H1 (cell line): ENCODE measurements around the gene MMP7. TPM values are rescaled to one million over a fixed set of nuclear protein-coding genes. Genes with fewer than 3 reads are reported as not detected.

ENCODE experiments used
- CTCF ChIA-PET: fragments of 300-600 bp; sonication (Branson Sonifier 250); formaldehyde crosslinking; loops from one replicate; lab custom pipeline; 2021; ENCODE audit not compliant: partially characterized antibody; lab: Charles Lee
- POLR2A ChIA-PET: fragments of 300-600 bp; sonication (Branson Sonifier 250); formaldehyde crosslinking; loops from one replicate; lab custom pipeline; 2021; ENCODE audit warnings: inconsistent platforms; ENCODE audit not compliant: partially characterized antibody; lab: Charles Lee
- DNase-seq, 2 experiments: peaks; one replicate each; pipeline versions ENCODE4 v3.0.0 to v3.0.0-alpha.2; 2010 to 2022; ENCODE audit warnings: low spot score in 2 of 2, low read depth in 1 of 2, mixed read lengths in 1 of 2
- FAIRE-seq: peaks from 2 replicates; lab custom pipeline; 2011; peaks lifted over from hg19 to GRCh38; lab: Jason Lieb, UNC
- H2AFZ ChIP-seq: 2 replicates; pipeline ENCODE4 v1.8.1; 2012; ENCODE audit warnings: low read length, inconsistent platforms
- H2AK5ac ChIP-seq: 2 replicates; pipeline ENCODE4 v1.6.1; 2013; ENCODE audit warnings: low read depth, low read length
- H2BK120ac ChIP-seq: replicated peaks from 2 replicates; pipeline ENCODE3; 2013; ENCODE audit warnings: low read depth, low read length, inconsistent platforms
- H2BK12ac ChIP-seq: 2 replicates; pipeline ENCODE4 v1.6.1; 2013; ENCODE audit warnings: low read depth, low read length
- H2BK15ac ChIP-seq: 2 replicates; pipeline ENCODE4 v1.6.1; 2013; ENCODE audit warnings: low read length
- H2BK20ac ChIP-seq: 2 replicates; pipeline ENCODE4 v1.6.1; 2013; ENCODE audit warnings: low read length
- H2BK5ac ChIP-seq: 2 replicates; pipeline ENCODE4 v1.6.1; 2013; ENCODE audit warnings: low read depth, low read length
- H3K14ac ChIP-seq: 2 replicates; pipeline ENCODE4 v1.6.1; 2013; ENCODE audit warnings: inconsistent platforms; ENCODE audit not compliant: insufficient read length
- H3K18ac ChIP-seq: 2 replicates; pipeline ENCODE4 v1.6.1; 2013; ENCODE audit warnings: low read length; ENCODE audit errors: extremely low read depth
- H3K23ac ChIP-seq: 2 replicates; pipeline ENCODE4 v1.6.1; 2013; ENCODE audit warnings: inconsistent platforms; ENCODE audit not compliant: insufficient read length
- H3K23me2 ChIP-seq: 2 replicates; pipeline ENCODE4 v1.6.1; 2013; ENCODE audit warnings: low read depth, low read length
- H3K27ac ChIP-seq: 2 replicates; pipeline ENCODE4 v1.6.1; 2011; ENCODE audit warnings: low read depth, low read length, inconsistent platforms
- H3K27me3 ChIP-seq, 4 experiments: replicated peaks in 1 of 4; 1 replicate in 1 of 4; 2 replicates in 3 of 4; pipeline versions ENCODE4 v1.6.1 to v1.8.1; 2011 to 2013; ENCODE audit warnings: low read length in 3 of 4, mild to moderate bottlenecking in 3 of 4, inconsistent platforms in 2 of 4, mixed read lengths in 2 of 4, moderate library complexity in 1 of 4; ENCODE audit not compliant: control insufficient read depth in 3 of 4, insufficient read depth in 3 of 4; ENCODE audit errors: extremely low read depth in 1 of 4
- H3K36me3 ChIP-seq, 4 experiments: 2 replicates each; pipeline versions ENCODE4 v1.6.1 to v1.8.1; 2011 to 2013; ENCODE audit warnings: mild to moderate bottlenecking in 4 of 4, low read length in 3 of 4, moderate library complexity in 2 of 4, control low read depth in 1 of 4, inconsistent platforms in 1 of 4; ENCODE audit not compliant: insufficient read depth in 4 of 4, control insufficient read depth in 2 of 4
- H3K4ac ChIP-seq: replicated peaks from 2 replicates; pipeline ENCODE3; 2013; ENCODE audit warnings: low read length, low read depth, mixed read lengths, inconsistent platforms; ENCODE audit not compliant: insufficient read length
- H3K4me1 ChIP-seq, 4 experiments: replicated peaks in 1 of 4; 1 replicate in 1 of 4; 2 replicates in 3 of 4; pipeline versions ENCODE4 v1.6.1 to v1.8.1; 2011 to 2013; ENCODE audit warnings: low read length in 3 of 4, inconsistent platforms in 2 of 4, mixed read lengths in 1 of 4; ENCODE audit not compliant: insufficient read depth in 4 of 4, control insufficient read depth in 3 of 4
- H3K4me2 ChIP-seq, 2 experiments: 2 replicates each; pipeline versions ENCODE4 v1.6.1 to v1.8.1; 2011 to 2013; ENCODE audit warnings: low read depth in 2 of 2, low read length in 2 of 2, control low read depth in 1 of 2, inconsistent platforms in 1 of 2, mild to moderate bottlenecking in 1 of 2; ENCODE audit not compliant: insufficient read depth in 1 of 2
- H3K4me3 ChIP-seq, 4 experiments: fragments of 200-600, 300-600 bp in 1 of 4; sonication (generic), shearing (Covaris generic), sonication (Bioruptor Twin) in 1 of 4; 2 replicates each; pipeline versions ENCODE4 v1.5.1 to v1.8.1; 2011 to 2016; ENCODE audit warnings: low read length in 4 of 4, low read depth in 3 of 4, control low read depth in 2 of 4, inconsistent platforms in 2 of 4, mild to moderate bottlenecking in 2 of 4, mixed read lengths in 1 of 4, moderate library complexity in 1 of 4; ENCODE audit not compliant: insufficient read depth in 2 of 4; ENCODE audit errors: extremely low read depth in 1 of 4
- H3K56ac ChIP-seq: replicated peaks from 2 replicates; pipeline ENCODE3; 2013; ENCODE audit warnings: low read depth, mild to moderate bottlenecking, mixed read lengths, low read length, inconsistent platforms; ENCODE audit not compliant: insufficient read length
- H3K79me1 ChIP-seq: 2 replicates; pipeline ENCODE4 v1.6.1; 2013; ENCODE audit warnings: low read depth, low read length, control low read depth
- H3K79me2 ChIP-seq, 2 experiments: 2 replicates each; pipeline versions ENCODE4 v1.6.1 to v1.8.1; 2012 to 2013; ENCODE audit warnings: low read length in 2 of 2, mild to moderate bottlenecking in 2 of 2, inconsistent platforms in 1 of 2; ENCODE audit not compliant: insufficient read depth in 2 of 2, control insufficient read depth in 1 of 2
- H3K9ac ChIP-seq, 4 experiments: replicated peaks in 1 of 4; 1 replicate in 1 of 4; 2 replicates in 3 of 4; pipeline versions ENCODE4 v1.6.1 to v1.8.1; 2011 to 2013; ENCODE audit warnings: low read depth in 3 of 4, low read length in 3 of 4, control low read depth in 2 of 4, mild to moderate bottlenecking in 2 of 4, moderate library complexity in 2 of 4, inconsistent platforms in 1 of 4; ENCODE audit errors: extremely low read depth in 1 of 4
- H3K9me3 ChIP-seq, 2 experiments: 2 replicates each; pipeline versions ENCODE4 v1.6.1 to v1.8.1; 2012 to 2013; ENCODE audit warnings: mild to moderate bottlenecking in 2 of 2, moderate library complexity in 2 of 2, control low read depth in 1 of 2, inconsistent platforms in 1 of 2, low read depth in 1 of 2, low read length in 1 of 2, mixed read lengths in 1 of 2; ENCODE audit not compliant: insufficient read depth in 2 of 2
- H4K20me1 ChIP-seq, 2 experiments: replicated peaks in 1 of 2; 2 replicates each; pipeline versions ENCODE3 to v1.8.1; 2011 to 2013; ENCODE audit warnings: inconsistent platforms in 2 of 2, low read length in 2 of 2, mild to moderate bottlenecking in 1 of 2; ENCODE audit not compliant: insufficient read depth in 2 of 2, control insufficient read depth in 1 of 2
- H4K5ac ChIP-seq: 2 replicates; pipeline ENCODE4 v1.6.1; 2013; ENCODE audit warnings: low read length, low read depth, mixed read lengths, inconsistent platforms; ENCODE audit not compliant: insufficient read length
- H4K8ac ChIP-seq: 2 replicates; pipeline ENCODE4 v1.8.0; 2013; ENCODE audit warnings: mild to moderate bottlenecking, moderate library complexity, low read length, inconsistent platforms; ENCODE audit not compliant: insufficient read depth; ENCODE audit errors: extremely low read depth
- H4K91ac ChIP-seq: replicated peaks from 2 replicates; pipeline ENCODE3; 2013; ENCODE audit warnings: low read length, mixed read lengths, inconsistent platforms; ENCODE audit not compliant: insufficient read length
- EGR1 ChIP-seq: IDR thresholded peaks from 2 replicates; pipeline ENCODE4 v1.6.1; 2011; ENCODE audit warnings: low read depth, low read length, borderline replicate concordance
- SAP30 ChIP-seq: fragments of 300-600 bp; sonication (generic); IDR thresholded peaks from 2 replicates; pipeline ENCODE4 v1.7.1; 2012; ENCODE audit warnings: low read length, moderate library complexity, mild to moderate bottlenecking, inconsistent platforms; ENCODE audit not compliant: insufficient read depth, insufficient replicate concordance
- SIX5 ChIP-seq: IDR thresholded peaks from 2 replicates; pipeline ENCODE4 v1.6.1; 2011; ENCODE audit warnings: mild to moderate bottlenecking, low read depth, low read length
- YY1 ChIP-seq: IDR thresholded peaks from 2 replicates; pipeline ENCODE4 v1.6.1; 2011; ENCODE audit warnings: low read depth, mild to moderate bottlenecking, low read length
- WGBS, 2 experiments: shearing (Covaris generic) in 1 of 2; methylation state at CpG; one replicate each; pipeline versions ENCODE4 v1.1.6 to v1.1.7; 2013 to 2015; ENCODE audit warnings: low lambda C conversion rate in 2 of 2, mixed read lengths in 2 of 2, inconsistent platforms in 1 of 2, low coverage in 1 of 2, missing lambda C conversion rate in 1 of 2; ENCODE audit not compliant: insufficient replicate concordance in 2 of 2, insufficient coverage in 1 of 2, insufficient read length in 1 of 2; ENCODE audit errors: extremely low coverage in 1 of 2, missing lambda C conversion rate in 1 of 2; 5-methylcytosine and 5-hydroxymethylcytosine counted together
- polyA plus RNA-seq, 7 experiments: library from polyadenylated mRNA; depleted of rRNA in 3 of 7; stranded (reverse) in 5 of 7; unstranded in 2 of 7; fragments of >200 nt in 5 of 7; fragments of 200-250 nt in 2 of 7; gene quantifications; 1 replicate in 5 of 7; 2 replicates in 1 of 7; 4 replicates in 1 of 7; pipeline versions ENCODE4 v1.2.1 to v1.2.3, GENCODE V29; 2011 to 2013; ENCODE audit warnings: missing spikeins in 2 of 7, mixed read lengths in 2 of 7
- total RNA-seq: library from RNA; stranded (reverse); fragmentation: NEBNext Ultra II Directional; extraction: Animal tissue kit (Norgen Biotek cat#: 25700); gene quantifications from 2 replicates; pipeline ENCODE4 v1.2.1, GENCODE V29; 2021

MMP7 gene
- total and polyA plus RNA-seq, 2 of the 8 experiments (the other 6 are each of a cell fraction or from before 2014, with no cell fraction given), result not detected

DNA sequence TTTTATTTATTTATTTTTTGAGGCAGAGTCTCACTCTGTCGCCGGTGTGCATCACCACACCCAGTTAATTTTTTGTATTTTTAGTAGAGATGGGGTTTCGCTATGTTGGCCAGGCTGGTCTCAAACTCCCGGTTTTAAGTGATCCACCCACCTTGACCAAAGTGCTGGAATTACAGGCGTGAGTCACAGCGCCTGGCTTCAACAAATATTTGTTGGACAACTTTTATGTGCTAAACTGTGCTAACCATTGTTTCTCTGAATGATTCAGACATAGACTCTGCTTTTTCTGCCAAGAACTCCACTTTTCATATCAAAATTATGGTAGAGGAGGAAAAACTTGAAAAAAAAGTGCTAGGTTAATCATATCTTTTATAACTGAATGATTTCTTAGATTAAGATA is 36.3 kb downstream of the MMP7 start:
- Histone ChIP-seq H2AFZ (no peak overlapping the region), H3K4me1 (peaks cover 0 to 6% (median 2%) of the 10 kb centered on the region in 4 experiments; a peak in 2 of 7 replicates), H3K4ac (no peak overlapping the region), H3K79me2 (no peaks in the 10 kb centered on the region), H3K14ac (no peak overlapping the region), H3K4me3 (no peak overlapping the region), H3K23me2 (no peaks in the 10 kb centered on the region), H3K36me3 (no peaks in the 10 kb centered on the region), H4K91ac (no peak overlapping the region), H4K20me1 (no peaks in the 10 kb centered on the region), H4K5ac (no peak overlapping the region), H3K9me3 (no peaks in the 10 kb centered on the region), H3K56ac (no peak overlapping the region), H3K18ac (no peak overlapping the region), H2BK120ac (no peak overlapping the region), H3K27me3 (no peaks in the 10 kb centered on the region), H3K79me1 (no peaks in the 10 kb centered on the region), H2BK5ac (no peak overlapping the region), H2BK15ac (no peak overlapping the region), H3K9ac (no peak overlapping the region), H3K27ac (no peak overlapping the region), H3K23ac (no peak overlapping the region), H2AK5ac (no peak overlapping the region), H2BK20ac (no peak overlapping the region), H4K8ac (no peak overlapping the region), H2BK12ac (no peak overlapping the region), H3K4me2 (no peak overlapping the region)
- 97% methylated on average over 6 of the region's 6 CpGs; no CpG with 5 or more reads in 1 of the 2 experiments for WGBS, 2 experiments
- TF ChIP-seq SAP30, result no peak
- TF ChIP-seq SIX5, result no peak
- TF ChIP-seq EGR1, result no peak
- TF ChIP-seq YY1, result no peak
- ChIA-PET CTCF (interaction anchor here (0.7 to 3.6 kb wide), 8 partner anchors 17 to 172 kb away, joined by 3 to 20 read pairs (median 4); no protein-coding TSS in a partner anchor), POLR2A (no interaction called here)
- FAIRE-seq (no peak), DNase-seq (no peak)
